ENCODE measurements around the gene CBR3. TPM values are rescaled to one million over a fixed set of nuclear protein-coding genes. Genes with fewer than 3 reads are reported as not detected.

Gene CBR3
- total RNA-seq, 1 donor from 2014 or later: 6.5 TPM

DNA sequence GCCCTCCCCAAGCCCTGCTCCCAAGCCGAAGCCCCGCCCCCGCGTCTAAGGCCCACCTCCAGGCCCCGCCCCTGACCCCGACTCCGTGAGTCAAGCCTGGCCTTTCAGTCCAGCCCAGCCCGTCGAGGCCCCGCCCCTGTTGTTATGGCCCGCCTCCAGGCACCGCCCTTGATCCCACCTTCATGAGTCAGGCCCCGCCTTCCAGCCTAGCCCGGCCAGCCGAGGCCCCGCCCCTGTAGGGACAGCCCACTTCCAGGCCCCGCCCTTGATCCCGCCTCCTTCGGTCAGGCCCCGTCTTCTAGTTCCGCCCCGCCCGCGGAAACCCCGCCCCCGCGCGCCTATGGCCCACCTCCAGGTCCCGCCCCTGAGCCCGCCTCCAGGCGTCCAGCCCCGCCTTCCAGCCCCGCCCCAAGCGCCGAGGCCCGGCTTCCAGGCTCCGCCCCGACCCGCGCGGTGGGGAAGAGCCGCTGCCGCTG, 21.5 kb downstream of the CBR3 start:
- peak; percentile 99 for DNase-seq

GRCh38 chr21:36156815-36157670, 22.2 kb downstream of the CBR3 start, which contains the start of gene DOP1B:
Gene DOP1B, plus strand, starts transcription at chr21:36156824. Its CDS starts 7,910 bp downstream, at chr21:36164734.
- DNase-seq: peak; percentile 31

DNA sequence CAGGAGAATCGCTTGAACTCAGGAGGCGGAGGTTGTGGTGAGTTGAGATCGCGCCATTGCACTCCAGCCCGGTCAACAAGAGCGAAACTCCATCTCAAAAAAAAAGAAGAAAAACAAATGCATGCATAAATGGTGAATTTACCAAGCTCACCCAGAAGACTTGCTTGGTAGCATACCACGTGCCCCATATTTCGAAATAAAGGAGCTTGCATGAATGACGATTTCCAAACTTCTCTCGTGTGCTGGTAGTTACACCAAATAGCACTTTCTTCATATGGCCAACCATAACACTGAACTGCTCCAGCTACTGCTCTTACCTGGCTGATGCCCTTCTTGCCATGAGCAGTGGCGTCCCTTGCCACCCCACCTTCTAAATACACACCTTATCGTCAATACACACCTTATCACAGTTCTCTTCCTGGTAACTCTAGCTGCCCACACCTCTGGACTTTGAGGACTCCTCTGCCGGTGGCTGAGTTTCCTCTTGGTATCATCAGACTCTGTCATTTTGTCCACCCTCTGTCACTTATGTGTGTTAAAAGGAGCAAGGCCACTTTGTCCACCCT, 24.6 kb downstream of the CBR3 start:
- no peak for DNase-seq

DNA sequence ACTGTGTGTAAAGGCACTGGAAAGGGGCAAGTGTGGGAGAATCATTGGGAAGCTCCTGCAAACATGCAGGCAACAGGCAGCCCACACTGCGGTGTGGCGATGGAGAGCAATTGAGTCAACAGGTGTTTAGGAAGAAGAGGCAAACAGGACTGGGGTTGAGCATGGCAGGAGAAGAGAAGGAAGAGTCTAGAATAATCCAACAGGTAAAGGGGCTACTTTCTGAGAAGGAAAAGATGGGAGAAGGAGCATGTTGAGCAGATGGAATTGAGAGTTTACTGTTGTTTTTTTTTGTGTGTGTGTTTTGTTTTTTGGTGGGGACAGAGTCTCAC, 25.9 kb downstream of the CBR3 start:
- no peak for DNase-seq

DNA sequence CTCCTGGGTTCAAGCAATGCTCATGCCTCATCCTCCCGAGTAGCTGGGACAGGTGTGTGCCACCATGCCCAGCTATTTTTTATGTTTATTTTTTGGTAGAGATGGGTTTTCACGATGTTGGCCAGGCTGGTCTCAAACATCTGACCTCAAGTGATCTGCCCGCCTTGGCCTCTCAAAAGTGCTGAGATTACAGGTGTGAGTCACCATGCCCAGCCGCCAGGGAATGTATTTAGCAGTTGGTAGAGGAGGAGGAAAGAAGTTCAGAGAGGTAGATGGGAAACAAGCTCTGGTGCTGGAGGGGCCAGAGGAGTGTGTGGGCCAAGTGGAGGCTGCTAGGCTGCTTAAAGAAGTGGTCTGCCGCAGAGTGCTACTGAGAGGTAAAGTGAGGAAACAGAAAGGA, 27.8 kb downstream of the CBR3 start:
- DNase-seq: no peak

DNA sequence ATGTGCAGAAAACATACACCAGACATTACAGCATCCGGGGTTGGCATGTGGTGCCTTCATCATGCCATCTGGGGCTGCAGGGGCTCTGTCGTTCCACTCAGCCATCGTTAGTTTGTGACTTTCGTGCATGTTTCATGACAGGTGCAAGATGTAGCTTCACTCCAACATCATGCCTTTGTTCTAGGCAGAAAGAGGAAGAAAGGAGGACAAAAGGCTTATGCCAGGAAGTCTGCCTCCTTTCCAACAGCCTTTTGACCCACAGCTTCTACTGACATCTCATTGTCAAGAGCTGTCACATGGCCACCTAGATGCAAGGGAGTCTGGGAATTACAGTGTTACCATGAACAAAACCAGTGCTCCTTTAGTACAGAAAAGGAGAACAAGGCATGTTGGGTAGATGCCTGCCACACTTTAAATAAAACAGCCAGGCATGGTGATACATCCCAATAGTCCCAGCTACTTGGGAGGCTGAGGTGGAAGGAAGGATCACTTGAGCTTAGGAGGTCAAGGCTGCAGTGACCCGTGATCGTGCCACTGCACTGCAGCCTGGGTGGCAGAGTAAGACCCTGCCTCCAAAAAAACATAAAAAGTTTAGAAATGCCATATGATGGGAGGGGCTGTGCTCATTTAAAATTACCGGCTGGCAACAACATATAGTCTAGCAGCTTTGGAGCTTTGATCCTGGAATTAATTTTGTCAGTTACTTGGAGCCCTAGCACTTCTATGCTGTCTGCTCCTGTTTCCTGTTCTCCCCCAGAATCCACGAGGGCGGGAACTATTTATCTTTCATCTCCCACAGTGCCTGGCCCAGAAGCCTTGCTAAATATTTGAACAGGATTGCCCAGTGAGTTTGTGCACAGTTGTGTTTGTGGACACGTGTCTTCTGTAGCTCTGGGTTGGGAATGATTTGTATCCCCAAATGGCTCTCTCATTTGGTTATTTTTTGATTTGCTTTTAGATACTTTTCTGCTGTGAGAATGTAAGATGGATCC, 29.2 kb downstream of the CBR3 start:
- peak; percentile 21 for DNase-seq

GRCh38 chr21:36165356-36165755, 30.5 kb downstream of the CBR3 start:
- no peak for DNase-seq

- DNase-seq: no peak
Measured at GRCh38 chr21:36166705-36167104, 31.8 kb downstream of the CBR3 start.

GRCh38 chr21:36167541-36167940, 32.7 kb downstream of the CBR3 start:
- no peak for DNase-seq

GRCh38 chr21:36169470-36170128, 34.7 kb downstream of the CBR3 start:
- no peak for DNase-seq

- no peak for DNase-seq
Measured at GRCh38 chr21:36170823-36171222, 35.9 kb downstream of the CBR3 start.

DNA sequence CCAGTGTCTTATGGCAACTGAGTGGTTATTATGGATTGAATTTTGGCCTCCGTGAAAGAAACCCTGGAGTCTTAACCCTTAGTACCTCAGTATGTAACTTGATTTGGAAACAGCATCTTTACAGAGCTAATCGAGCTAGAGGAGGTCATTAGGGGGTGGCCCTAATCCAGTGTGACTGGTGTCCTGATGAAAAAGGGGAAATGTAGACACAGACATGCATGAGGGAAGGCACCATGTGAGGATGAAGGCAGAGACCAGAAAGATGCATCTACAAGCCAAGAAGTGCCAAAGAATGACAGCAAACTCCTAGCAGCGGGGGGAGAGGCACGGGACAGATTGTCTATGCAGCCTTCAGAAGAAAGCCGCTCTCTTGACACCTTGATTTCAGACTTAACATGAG, 36.5 kb downstream of the CBR3 start:
- DNase-seq: no peak

GRCh38 chr21:36171741-36172331, 37.0 kb downstream of the CBR3 start:
- no peak for DNase-seq

DNA sequence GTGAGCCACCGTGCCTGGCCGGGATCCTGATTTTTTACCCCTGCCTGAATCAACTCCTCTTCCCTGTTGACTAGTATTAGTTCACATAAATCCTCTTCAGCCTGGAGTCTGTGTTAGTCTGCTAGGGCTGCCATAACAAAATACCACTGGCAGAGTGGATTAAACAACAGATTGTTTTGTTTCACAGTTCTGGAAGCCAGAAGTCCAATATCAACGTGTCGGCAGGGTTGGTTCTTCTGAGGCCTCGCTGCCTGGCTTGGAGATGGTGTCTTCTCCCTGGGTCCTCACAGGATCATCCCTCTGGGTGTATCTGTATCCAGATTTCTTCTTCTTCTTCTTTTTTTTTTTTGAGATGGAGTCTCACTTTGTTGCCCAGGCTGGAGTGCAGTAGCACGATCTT, 39.9 kb downstream of the CBR3 start:
- no peak for DNase-seq

DNA sequence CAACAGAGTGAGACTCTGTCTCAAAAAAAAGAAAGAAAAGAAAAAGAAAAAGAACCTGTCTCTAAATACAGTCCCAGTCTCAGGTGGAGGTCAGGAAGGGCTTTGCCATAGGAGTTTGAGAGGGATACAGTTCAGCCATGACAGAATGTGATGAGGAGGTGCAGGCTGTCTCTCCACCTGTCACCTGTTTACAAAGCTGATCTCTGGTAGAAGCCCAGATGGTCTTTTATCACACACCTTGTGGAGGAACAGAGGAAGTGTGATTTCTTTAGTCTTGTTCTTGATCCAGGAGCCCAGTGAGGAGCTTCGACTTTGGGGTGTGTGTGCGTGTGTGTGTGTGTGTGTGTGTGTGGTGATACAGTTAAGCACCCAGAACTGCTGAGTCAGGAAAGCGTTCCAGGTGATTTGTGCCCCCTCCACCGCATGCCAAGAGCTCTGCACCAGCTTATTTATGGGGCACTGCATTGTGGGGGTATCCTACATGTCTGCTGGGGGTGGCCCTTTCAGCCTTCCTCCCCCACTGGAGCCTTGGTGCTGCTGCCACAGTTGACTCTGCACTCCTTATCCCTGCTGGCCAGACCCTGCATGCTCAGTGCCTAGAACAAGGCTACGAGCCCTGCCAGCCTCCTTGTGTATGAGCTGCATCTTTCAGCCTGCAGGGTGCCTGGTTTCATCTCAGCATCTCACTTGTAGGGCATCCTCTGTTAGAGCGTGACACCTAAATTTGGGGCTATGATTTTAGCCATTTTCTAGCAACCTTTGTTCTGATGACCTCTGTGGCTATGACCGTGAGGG, 41.1 kb downstream of the CBR3 start:
- no peak for DNase-seq

GRCh38 chr21:36178349-36178748, 43.5 kb downstream of the CBR3 start:
- no peak for DNase-seq

- DNase-seq: no peak
Measured at GRCh38 chr21:36179145-36179544, 44.3 kb downstream of the CBR3 start.

GRCh38 chr21:36180963-36181362, 46.1 kb downstream of the CBR3 start:
- DNase-seq: no peak

DNA sequence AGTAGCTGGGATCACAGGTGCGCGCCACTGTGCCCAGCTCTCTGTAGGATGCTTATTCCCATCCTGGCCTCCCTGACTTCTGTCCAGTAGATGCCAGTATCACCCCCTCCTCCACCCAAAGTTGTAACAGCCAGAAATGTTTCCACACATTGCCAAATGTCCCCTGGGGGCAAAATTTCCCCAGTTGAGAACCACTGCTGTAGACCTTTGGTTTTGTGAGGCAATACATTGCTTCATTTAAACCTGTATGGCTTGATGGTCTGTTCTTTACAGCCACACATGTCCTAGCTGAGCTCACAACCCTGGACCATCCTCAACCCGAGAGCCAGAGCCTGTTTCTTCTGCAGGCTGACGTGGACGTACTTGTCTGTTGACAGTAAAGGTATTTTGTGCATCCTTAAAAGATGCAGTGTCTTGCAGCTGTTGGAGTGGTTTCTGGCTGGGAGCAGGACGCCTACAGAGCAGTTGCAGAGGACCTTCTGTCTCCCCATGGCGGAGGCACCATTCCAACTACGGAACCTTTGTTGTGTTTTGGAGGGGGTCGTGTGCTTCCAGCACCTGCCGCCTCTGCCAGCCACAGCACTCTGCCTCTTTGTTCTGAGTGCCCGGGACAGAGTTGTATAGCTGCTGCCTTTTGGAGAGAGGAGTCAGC, 48.4 kb downstream of the CBR3 start:
- DNase-seq: no peak

- no peak for DNase-seq
Measured at GRCh38 chr21:36184545-36184944, 49.7 kb downstream of the CBR3 start.

Measured in tongue (tissue), 2 donors.